ENCODE results near the gene AGFG2. TPM values are rescaled to one million over a fixed set of nuclear protein-coding genes. Genes with fewer than 3 reads are reported as not detected.
A peak's percentile ranks its signal among the peaks of the same experiment; 100 is the strongest.
"Not testable (repeated sequence)": the region's sequence is repeated elsewhere in the genome, so short reads cannot be mapped to it uniquely, and the experiment has no call there.

Gene AGFG2
- total RNA-seq, 1 donor from 2014 or later = 30.0 TPM

DNA sequence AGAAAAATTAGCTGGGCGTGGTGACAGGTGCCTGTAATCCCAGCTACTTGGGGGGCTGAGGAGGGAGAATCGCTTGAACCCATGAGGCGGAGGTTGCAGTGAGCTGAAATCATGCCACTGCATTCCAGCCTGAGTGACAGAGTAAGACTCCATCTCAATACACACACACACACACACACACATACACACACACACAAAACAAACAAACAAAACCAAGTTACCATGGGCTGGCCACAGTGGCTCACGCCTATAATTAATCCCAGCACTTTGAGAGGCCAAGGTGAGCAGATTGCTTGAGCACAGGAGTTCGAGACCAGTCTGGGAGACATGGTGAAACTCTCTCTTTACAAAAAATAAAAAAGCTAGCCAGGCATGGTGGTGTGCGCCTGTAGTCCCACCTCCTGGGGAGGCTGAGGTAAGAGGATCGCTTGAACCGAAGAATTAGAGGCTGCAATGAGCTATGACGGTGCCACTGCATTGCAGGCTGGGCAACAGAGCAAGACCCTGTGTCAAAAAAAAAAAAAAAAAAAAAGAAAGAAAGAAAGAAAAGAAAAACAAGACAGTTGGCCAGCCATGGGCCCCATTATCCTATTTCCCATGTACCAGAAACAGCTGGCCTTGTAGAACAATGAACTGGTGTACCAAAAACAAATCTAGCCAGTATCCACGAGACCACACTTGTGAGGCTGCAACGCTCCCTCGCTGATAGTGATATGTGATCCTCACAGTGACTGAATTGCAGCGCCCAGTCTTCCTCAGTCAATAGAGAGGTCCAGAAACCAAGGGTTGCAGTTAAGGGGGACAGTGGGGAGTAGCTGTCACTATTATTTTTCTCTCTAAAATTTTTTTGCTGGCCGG is 6.6 kb upstream of the AGFG2 start:
- Histone ChIP-seq H3K4me3 (no peak overlapping the region), H3K9me3 (no peaks in the 10 kb centered on the region), H3K27ac (no peak overlapping the region), H3K27me3 (no peaks in the 10 kb centered on the region), H3K4me1 (no peaks in the 10 kb centered on the region), H3K36me3 (no peaks in the 10 kb centered on the region)
- intact Hi-C loops (cut with DNase I) = no loop called here
- DNase-seq (ENCODE audit: low spot score in 2 of 2) = no peak
- TF ChIP-seq, protein P1, sequence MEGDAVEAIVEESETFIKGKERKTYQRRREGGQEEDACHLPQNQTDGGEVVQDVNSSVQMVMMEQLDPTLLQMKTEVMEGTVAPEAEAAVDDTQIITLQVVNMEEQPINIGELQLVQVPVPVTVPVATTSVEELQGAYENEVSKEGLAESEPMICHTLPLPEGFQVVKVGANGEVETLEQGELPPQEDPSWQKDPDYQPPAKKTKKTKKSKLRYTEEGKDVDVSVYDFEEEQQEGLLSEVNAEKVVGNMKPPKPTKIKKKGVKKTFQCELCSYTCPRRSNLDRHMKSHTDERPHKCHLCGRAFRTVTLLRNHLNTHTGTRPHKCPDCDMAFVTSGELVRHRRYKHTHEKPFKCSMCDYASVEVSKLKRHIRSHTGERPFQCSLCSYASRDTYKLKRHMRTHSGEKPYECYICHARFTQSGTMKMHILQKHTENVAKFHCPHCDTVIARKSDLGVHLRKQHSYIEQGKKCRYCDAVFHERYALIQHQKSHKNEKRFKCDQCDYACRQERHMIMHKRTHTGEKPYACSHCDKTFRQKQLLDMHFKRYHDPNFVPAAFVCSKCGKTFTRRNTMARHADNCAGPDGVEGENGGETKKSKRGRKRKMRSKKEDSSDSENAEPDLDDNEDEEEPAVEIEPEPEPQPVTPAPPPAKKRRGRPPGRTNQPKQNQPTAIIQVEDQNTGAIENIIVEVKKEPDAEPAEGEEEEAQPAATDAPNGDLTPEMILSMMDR (IDR thresholded peaks at IDR 0.05) = no peak

DNA sequence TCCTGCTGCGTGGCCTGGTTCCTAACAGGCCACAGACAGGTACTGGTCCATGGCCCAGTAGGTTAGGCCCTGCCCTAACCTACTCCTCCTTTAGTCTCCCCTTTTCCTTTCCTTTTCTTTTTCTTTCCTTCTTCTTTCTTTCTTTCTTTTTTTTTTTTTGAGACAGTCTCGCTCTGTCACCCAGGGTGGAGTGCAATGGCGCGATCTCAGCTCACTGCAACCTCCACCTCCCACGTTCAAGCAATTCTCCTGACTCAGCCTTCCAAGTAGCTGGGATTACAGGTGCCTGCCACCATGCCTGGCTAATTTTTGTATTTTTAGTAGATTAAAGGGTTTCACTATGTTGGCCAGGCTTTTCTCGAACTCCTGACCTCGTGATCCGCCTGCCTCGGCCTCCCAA is 3.0 kb upstream of the AGFG2 start:
- H3K9me3 ChIP-seq; intact Hi-C loops (cut with DNase I); H3K27me3 ChIP-seq; H3K27ac ChIP-seq; H3K4me3 ChIP-seq; DNase-seq (ENCODE audit: low spot score in 2 of 2); H3K36me3 ChIP-seq: not testable (repeated sequence)
- peaks cover 0 to 15% of the 10 kb centered on the region in 2 donors for H3K4me1 ChIP-seq

DNA sequence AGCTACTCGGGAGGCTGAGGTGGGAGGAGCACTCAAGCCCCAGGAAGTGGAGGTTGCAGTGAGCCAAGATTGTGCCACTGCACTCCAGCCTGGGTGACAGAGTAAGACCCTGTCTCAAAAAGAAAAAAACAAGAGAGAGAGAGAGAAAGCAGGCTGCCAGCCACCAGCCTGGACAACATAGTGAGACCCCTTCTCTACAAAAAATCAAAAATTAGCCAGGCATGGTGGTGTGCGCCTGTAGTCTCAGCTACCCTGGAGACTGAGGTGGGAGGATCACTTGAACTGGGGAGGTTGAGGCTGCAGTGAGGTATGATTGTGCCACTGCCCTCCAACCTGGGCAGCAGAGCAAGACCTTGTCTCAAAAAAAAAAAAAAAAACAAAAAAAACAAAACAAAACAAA is 2.3 kb upstream of the AGFG2 start:
- peaks cover 0 to 15% of the 10 kb centered on the region in 2 donors for H3K4me1 ChIP-seq
- H3K36me3 ChIP-seq; H3K27me3 ChIP-seq; H3K9me3 ChIP-seq; intact Hi-C loops (cut with DNase I); H3K4me3 ChIP-seq; H3K27ac ChIP-seq; DNase-seq (ENCODE audit: low spot score in 2 of 2): not testable (repeated sequence)

DNA sequence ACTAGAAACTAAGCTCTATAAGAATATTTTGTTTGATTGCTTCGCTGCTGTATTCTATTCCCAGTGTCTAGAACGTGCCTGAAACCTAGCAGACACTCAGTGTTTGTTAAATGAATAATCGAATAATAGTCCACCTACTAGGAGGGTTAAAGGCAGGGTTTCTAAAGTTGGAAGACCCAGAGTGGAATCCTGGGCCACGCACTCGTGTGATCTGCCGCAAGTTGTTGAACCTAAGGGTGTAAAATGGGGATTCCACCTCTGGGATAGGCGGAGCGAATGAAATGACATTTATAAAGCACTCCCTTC is 702 bp upstream of the AGFG2 start:
- Histone ChIP-seq H3K4me3 (peak overlapping the region; percentile 41 to 51), H3K27me3 (no peaks in the 10 kb centered on the region), H3K9me3 (no peaks in the 10 kb centered on the region), H3K36me3 (no peaks in the 10 kb centered on the region), H3K4me1 (peaks cover 0 to 18% of the 10 kb centered on the region in 2 donors), H3K27ac (peak overlapping the region; percentile 55 to 76)
- intact Hi-C loops (cut with DNase I) = loop anchor here (2.0 kb wide), 3 partner anchors 20 to 74 kb away; partner anchors contain the start of genes MOSPD3 and TSC22D4
- no peak for DNase-seq (ENCODE audit: low spot score in 2 of 2)
- TF ChIP-seq, protein P1 (IDR thresholded peaks at IDR 0.05) = no peak

DNA sequence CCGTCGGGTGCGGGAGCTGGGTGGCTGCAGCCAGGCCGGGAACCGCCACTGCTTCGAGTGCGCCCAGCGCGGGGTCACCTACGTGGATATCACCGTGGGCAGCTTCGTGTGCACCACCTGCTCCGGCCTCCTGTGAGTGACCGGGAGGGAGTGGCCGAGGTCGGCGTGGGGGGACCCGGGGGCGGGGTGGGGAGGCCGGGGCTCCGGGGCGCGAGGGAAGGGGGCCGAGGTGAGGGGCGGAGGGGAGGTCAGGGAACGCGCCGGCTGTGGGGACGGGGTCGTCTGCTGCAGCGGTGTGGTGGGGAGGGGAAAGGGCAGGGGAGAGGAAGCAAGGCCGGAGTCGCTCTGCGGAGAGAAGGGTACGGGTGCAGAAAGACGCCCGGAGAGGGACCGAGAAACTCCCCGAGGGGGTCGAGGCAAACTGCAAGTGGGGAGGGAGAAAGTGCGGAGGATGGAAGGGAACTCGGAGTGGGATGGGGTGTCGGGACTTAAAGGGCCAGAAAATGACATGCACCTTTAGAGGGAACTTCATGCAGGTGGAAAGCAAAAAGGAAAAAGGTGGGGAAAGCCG is 518 bp downstream of the AGFG2 start:
- H3K4me1 ChIP-seq = peaks cover 8 to 24% of the 10 kb centered on the region in 2 donors
- no peaks in the 10 kb centered on the region for H3K9me3 ChIP-seq
- peak overlapping the region; percentile 97 to 98 for H3K4me3 ChIP-seq
- TF ChIP-seq, protein P1 (IDR thresholded peaks at IDR 0.05) = no peak
- H3K27me3 ChIP-seq = no peaks in the 10 kb centered on the region
- peak overlapping the region; percentile 71 to 79 for H3K27ac ChIP-seq
- H3K36me3 ChIP-seq = no peaks in the 10 kb centered on the region
- intact Hi-C loops (cut with DNase I) = loop anchor here (1.0 to 10.0 kb wide), 5 partner anchors 19 to 315 kb away; partner anchors contain the start of genes FBXO24, LRCH4, MOSPD3 and SLC12A9
- DNase-seq (ENCODE audit: low spot score in 2 of 2) = no peak

DNA sequence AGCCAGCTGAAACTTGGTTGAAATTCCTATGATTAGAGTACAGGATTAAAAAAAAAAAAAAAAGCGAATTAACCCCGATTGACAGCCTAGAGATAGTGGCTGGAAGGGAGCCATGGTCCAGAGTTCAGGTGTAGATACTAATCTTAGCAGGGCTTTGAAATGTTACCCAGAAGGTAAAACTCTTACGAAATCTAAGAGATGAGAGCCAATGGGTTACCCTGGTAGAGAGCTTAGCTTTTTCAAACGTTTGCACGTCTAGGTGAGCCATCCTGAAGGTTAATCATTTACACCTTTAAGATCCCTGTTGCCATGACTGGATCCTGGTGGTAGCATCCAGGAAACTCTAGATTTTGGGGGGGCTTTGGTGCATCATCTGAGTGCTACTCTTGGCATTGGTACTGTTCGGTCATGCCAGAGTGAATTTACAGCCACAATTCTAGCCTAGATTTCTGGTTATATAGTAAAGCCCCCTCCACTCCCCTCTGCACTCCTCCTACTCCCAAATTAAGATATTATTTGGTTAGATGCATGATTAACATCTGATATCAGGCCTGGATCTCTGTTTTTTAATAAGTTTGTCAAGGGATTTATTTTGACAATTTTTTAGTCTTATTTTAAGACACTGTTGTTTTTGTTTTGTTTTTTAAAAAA is 1.2 kb downstream of the AGFG2 start:
- Histone ChIP-seq H3K27ac (no peak overlapping the region), H3K27me3 (no peaks in the 10 kb centered on the region), H3K4me3 (peak overlapping the region; percentile 97 to 98), H3K4me1 (peaks cover 12 to 31% of the 10 kb centered on the region in 2 donors), H3K36me3 (no peaks in the 10 kb centered on the region), H3K9me3 (no peaks in the 10 kb centered on the region)
- intact Hi-C loops (cut with DNase I) = loop anchor here (10.0 kb wide), 1 partner anchor 315 kb away; the partner anchor contains the start of gene SLC12A9
- TF ChIP-seq, protein P1 (IDR thresholded peaks at IDR 0.05) = no peak
- DNase-seq (ENCODE audit: low spot score in 2 of 2) = no peak

DNA sequence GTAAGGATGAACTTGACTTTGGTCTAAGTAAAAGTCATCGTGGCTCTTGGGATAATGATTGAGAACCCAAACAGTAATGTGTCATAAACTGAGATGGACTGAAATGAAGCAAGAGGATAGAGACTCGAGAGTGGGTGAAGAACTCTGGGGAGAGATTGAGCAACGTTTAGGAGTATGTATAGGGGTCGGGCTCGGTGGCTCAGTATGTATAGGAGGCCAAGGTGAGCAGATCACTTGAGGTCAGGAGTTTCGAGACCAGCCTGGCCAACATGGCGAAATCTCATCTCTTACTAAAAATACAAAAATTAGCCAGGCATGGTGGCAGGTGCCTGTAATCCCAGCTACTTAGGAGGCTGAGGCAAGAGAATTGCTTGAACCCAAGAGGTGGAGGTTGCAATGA is 2.3 kb downstream of the AGFG2 start:
- not testable (repeated sequence) for H3K9me3 ChIP-seq; H3K27me3 ChIP-seq; H3K27ac ChIP-seq; H3K4me3 ChIP-seq; H3K36me3 ChIP-seq; DNase-seq (ENCODE audit: low spot score in 2 of 2)
- intact Hi-C loops (cut with DNase I) = loop anchor here (10.0 kb wide), 1 partner anchor 313 kb away; the partner anchor contains the start of gene SLC12A9
- peaks cover 17 to 39% of the 10 kb centered on the region in 2 donors for H3K4me1 ChIP-seq

All from ascending aorta (tissue), 2 donors.